ENCODE data around the gene CHST12. TPM values are rescaled to one million over a fixed set of nuclear protein-coding genes. Genes with fewer than 3 reads are reported as not detected.

Gene CHST12
- total and polyA plus RNA-seq, 10 of the 15 experiments (the other 5 are each of a cell fraction or from before 2014, with no cell fraction given), result 0.05 to 14.2 (median 3.3) TPM

GRCh38 chr7:2353936-2354185 lies 49.5 kb upstream of the CHST12 start (continued):
- no peak; the same call in 1 of the 2 replicates for TF ChIP-seq TARDBP (IDR thresholded peaks at IDR 0.05; ENCODE audit: borderline replicate concordance)
- TF ChIP-seq MYC (IDR thresholded peaks at IDR 0.05; ENCODE audit: insufficient read depth, insufficient read length, insufficient replicate concordance, low read length, severe bottlenecking), result peak; percentile 86
- TF ChIP-seq, protein P1, sequence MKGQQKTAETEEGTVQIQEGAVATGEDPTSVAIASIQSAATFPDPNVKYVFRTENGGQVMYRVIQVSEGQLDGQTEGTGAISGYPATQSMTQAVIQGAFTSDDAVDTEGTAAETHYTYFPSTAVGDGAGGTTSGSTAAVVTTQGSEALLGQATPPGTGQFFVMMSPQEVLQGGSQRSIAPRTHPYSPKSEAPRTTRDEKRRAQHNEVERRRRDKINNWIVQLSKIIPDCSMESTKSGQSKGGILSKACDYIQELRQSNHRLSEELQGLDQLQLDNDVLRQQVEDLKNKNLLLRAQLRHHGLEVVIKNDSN (IDR thresholded peaks at IDR 0.05; ENCODE audit: borderline replicate concordance, extremely low read length, insufficient read depth, low read depth, low read length), result peak; percentile 99
- TF ChIP-seq, protein P2, sequence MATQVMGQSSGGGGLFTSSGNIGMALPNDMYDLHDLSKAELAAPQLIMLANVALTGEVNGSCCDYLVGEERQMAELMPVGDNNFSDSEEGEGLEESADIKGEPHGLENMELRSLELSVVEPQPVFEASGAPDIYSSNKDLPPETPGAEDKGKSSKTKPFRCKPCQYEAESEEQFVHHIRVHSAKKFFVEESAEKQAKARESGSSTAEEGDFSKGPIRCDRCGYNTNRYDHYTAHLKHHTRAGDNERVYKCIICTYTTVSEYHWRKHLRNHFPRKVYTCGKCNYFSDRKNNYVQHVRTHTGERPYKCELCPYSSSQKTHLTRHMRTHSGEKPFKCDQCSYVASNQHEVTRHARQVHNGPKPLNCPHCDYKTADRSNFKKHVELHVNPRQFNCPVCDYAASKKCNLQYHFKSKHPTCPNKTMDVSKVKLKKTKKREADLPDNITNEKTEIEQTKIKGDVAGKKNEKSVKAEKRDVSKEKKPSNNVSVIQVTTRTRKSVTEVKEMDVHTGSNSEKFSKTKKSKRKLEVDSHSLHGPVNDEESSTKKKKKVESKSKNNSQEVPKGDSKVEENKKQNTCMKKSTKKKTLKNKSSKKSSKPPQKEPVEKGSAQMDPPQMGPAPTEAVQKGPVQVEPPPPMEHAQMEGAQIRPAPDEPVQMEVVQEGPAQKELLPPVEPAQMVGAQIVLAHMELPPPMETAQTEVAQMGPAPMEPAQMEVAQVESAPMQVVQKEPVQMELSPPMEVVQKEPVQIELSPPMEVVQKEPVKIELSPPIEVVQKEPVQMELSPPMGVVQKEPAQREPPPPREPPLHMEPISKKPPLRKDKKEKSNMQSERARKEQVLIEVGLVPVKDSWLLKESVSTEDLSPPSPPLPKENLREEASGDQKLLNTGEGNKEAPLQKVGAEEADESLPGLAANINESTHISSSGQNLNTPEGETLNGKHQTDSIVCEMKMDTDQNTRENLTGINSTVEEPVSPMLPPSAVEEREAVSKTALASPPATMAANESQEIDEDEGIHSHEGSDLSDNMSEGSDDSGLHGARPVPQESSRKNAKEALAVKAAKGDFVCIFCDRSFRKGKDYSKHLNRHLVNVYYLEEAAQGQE (IDR thresholded peaks at IDR 0.05; ENCODE audit: low read depth, low read length), result 0 out of 2 replicates have a peak, but pooled peaks have one; percentile 41
- no peak for TF ChIP-seq MTA2 (IDR thresholded peaks at IDR 0.05; ENCODE audit: low read depth)
- no peak for TF ChIP-seq TCF7 (IDR thresholded peaks at IDR 0.05; ENCODE audit: borderline replicate concordance)
- TF ChIP-seq SIX5 (IDR thresholded peaks at IDR 0.05; ENCODE audit: low read depth, low read length, severe bottlenecking), result no peak
- TF ChIP-seq PAX5 (IDR thresholded peaks at IDR 0.05; ENCODE audit: borderline replicate concordance, low read depth, low read length), result 0 out of 2 replicates have a peak, but pooled peaks have one; percentile 8
- TF ChIP-seq POLR2A (IDR thresholded peaks at IDR 0.05; ENCODE audit: low read depth, low read length), result peak; percentile 97
- peak; percentile 93 for TF ChIP-seq USF2 (IDR thresholded peaks at IDR 0.05; ENCODE audit: borderline replicate concordance, low read depth, low read length)
- no peak for TF ChIP-seq CHD1 (IDR thresholded peaks at IDR 0.05; ENCODE audit: low read depth, low read length)
- TF ChIP-seq, protein P3, sequence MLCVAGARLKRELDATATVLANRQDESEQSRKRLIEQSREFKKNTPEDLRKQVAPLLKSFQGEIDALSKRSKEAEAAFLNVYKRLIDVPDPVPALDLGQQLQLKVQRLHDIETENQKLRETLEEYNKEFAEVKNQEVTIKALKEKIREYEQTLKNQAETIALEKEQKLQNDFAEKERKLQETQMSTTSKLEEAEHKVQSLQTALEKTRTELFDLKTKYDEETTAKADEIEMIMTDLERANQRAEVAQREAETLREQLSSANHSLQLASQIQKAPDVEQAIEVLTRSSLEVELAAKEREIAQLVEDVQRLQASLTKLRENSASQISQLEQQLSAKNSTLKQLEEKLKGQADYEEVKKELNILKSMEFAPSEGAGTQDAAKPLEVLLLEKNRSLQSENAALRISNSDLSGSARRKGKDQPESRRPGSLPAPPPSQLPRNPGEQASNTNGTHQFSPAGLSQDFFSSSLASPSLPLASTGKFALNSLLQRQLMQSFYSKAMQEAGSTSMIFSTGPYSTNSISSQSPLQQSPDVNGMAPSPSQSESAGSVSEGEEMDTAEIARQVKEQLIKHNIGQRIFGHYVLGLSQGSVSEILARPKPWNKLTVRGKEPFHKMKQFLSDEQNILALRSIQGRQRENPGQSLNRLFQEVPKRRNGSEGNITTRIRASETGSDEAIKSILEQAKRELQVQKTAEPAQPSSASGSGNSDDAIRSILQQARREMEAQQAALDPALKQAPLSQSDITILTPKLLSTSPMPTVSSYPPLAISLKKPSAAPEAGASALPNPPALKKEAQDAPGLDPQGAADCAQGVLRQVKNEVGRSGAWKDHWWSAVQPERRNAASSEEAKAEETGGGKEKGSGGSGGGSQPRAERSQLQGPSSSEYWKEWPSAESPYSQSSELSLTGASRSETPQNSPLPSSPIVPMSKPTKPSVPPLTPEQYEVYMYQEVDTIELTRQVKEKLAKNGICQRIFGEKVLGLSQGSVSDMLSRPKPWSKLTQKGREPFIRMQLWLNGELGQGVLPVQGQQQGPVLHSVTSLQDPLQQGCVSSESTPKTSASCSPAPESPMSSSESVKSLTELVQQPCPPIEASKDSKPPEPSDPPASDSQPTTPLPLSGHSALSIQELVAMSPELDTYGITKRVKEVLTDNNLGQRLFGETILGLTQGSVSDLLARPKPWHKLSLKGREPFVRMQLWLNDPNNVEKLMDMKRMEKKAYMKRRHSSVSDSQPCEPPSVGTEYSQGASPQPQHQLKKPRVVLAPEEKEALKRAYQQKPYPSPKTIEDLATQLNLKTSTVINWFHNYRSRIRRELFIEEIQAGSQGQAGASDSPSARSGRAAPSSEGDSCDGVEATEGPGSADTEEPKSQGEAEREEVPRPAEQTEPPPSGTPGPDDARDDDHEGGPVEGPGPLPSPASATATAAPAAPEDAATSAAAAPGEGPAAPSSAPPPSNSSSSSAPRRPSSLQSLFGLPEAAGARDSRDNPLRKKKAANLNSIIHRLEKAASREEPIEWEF (IDR thresholded peaks at IDR 0.05; ENCODE audit: insufficient replicate concordance, low read depth, low read length), result no peak
- peak; percentile 43; the same call in 1 of the 2 replicates for TF ChIP-seq TCF12 (IDR thresholded peaks at IDR 0.05; ENCODE audit: low read depth, low read length)
- no peak for TF ChIP-seq YBX1 (IDR thresholded peaks at IDR 0.05)
- TF ChIP-seq BRCA1 (IDR thresholded peaks at IDR 0.05; ENCODE audit: low read depth, low read length), result no peak
- TF ChIP-seq HDAC2 (IDR thresholded peaks at IDR 0.05), result no peak
- no peak for TF ChIP-seq BCL3 (IDR thresholded peaks at IDR 0.05; ENCODE audit: borderline replicate concordance, insufficient read depth, low read depth, low read length, poor library complexity, severe bottlenecking)
- no peak for TF ChIP-seq MEF2B (IDR thresholded peaks at IDR 0.05; ENCODE audit: partially characterized antibody, poor library complexity, severe bottlenecking)
- TF ChIP-seq KLF5 (IDR thresholded peaks at IDR 0.05; ENCODE audit: partially characterized antibody), result no peak

Data from GM12878 (cell line).